GM21786 (cell line): Measurements from ENCODE around the gene CELF4.

ENCODE experiments used
- ATAC-seq: cut with Tn5 transposase; IDR thresholded peaks from one replicate; pipeline ENCODE4 v1.9.1; 2021; ENCODE audit not compliant: unreplicated experiment

Gene CELF4

DNA sequence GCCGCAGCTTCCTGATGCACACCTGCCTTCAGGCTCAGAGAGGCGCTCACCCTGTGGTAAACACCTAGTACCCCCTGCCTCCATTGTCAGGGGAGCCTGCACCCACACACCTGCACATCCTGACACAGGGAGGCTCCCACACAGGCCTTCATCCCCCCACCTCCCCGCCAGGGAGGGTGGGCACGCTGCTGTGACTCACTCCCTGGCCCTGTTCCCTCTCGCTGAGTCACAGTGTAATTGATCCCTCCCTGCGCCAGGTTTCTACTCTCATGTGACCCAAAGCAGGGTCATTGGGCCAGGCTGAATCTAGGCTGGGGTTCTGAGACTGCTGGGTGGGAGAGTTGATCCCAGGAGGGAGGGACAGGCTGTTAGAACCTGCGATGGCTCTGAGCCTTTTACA, 8.5 kb upstream of the CELF4 start:
- no peak for ATAC-seq

DNA sequence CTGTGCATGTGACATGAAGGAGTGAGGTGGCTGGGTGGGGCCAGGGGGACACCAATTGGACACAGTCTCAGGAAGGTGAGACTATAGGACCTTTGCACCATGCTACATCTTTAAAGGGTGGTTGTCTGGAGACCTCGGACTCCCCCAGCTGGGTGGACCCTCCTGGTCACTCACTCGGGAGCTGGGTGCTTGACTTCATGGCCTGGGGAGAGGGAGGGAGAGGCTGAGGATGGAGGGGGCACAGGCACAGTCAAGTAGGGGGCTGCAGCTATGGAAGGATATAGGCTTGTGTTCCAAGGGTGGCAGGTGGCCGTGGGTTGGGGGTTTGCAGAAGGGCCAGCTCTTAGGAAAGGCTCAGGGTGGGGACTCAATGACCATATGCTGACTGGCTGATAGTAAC, 7.1 kb upstream of the CELF4 start:
- ATAC-seq: no peak

DNA sequence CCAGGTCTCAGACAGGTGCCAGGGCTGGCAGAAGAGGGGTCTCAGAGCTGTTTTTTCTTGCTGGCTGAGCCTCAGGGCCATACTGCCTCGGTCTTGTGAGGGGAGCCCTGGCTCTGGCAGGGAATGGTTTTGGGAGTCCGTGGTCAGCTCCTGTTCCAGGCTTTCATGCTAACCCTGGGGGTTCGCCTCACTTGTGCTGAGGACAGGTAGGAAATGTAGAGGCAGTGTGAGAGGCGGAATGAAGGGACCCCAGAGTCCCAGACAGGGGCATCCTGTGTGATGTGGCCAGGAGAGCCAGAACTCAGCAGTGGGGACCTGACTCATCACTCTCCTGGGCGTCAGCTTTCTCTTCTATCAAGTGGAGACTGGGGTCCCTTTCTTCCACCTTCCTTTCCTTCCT, 5.7 kb upstream of the CELF4 start:
- no peak for ATAC-seq

DNA sequence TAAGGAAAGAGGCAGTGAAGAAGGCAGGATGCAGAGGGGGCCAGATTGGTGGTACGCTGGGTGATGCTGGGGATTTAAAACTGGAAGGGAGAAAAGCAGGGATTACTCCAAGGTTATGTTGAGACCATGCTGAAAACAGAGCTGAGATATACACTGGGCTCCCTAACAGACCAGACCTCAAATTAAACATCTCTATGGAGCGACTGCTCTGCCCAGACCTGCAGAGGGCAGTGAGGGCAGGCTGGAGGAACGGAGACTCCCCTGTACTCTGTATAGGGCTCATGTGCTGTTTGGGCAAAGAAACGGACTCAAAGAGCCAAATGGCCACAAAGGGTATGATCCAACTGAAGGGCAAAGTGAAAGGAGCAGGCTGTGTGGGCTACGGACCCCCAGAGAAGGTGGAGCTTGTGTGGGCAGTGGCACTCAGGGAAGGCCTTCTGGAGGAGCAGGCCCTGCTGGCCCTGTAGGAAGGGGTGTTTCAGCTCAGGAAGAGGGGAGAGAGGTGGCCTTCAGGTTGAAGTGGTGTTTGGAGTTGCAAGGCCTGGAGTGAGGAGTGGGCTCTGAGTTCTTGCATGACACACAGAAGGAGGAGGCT, 4.8 kb upstream of the CELF4 start:
- no peak for ATAC-seq

DNA sequence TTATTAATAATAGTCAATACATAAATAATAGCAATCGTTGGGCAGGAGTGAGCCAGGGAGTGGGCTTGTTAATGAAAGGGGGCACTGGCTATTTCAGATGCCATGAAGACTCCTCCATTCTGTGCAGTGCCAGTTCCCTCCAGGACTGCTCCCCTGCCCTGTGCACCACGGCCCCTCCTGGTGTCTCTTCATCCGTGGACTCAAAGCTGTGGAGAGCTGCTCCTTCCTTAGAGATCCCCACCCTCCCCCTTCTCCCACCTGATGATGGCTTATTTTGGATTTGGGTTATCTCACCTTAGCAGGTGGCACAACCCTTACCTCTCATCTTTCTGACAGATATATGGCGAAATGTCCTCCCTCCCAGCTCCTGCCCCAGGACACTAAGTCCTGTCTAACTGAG, 3.1 kb upstream of the CELF4 start:
- ATAC-seq: no peak

DNA sequence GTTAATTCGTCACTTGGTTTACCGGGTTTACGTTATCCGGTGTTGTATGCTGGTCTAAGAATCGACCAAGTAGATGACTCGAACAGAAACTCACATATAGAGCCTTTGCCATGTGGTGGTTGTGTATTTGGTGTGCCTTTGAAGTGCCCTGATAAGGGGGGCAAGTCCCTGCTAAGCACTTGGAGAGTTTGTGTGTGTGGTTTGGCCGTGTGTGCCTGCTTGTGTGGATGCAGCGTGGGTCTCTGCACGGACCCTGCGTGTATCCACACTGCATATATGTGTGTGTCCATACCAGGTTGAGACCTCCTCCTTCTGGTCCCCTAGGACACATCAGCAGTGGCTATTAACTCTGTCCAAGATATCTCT, 2.4 kb upstream of the CELF4 start:
- no peak for ATAC-seq

DNA sequence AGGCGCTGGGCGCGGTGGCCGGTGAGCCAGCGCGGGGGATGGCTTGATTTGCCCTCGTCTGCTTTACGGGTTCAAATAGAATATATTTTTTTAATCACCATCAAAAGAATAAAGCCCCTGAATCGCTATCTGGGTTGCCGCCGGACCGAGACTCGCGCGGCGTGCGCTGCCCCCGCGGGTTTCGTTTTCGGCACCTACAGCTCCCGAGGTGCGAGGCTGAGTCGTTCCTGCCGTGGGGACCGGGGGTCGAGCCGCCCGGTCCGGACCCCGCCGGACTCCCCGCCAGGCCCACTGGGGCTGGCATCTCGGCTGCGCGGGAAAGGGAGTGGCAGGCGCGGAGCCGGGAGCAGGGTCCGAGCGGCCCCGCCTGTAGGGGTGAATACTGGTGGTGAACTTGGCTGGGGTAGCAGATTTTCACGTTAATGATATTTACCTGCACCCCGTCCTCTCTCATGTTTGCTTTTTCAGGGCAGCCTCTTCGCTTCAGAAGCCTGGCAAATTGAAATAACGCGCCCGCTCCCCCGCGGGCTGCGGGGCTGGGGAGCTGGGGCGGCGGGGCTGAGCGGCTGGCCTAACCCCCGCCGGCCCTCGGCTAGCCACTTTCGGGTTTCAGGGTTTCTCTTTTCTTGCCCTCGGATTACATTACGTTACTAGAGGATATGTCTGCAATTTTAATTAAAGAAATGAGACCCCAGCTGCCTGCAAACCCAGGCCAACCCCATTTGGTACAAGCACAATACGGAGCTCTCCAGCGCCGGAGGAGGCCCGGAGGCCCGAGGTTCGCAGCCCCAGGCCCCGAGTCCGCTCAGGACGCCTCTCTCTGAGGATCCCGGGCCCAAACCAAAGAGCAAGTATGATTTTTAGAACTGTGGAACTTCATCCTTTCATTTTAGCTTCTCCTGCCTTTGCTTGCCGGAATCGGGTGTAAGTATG, 1.7 kb upstream of the CELF4 start:
- no peak for ATAC-seq

DNA sequence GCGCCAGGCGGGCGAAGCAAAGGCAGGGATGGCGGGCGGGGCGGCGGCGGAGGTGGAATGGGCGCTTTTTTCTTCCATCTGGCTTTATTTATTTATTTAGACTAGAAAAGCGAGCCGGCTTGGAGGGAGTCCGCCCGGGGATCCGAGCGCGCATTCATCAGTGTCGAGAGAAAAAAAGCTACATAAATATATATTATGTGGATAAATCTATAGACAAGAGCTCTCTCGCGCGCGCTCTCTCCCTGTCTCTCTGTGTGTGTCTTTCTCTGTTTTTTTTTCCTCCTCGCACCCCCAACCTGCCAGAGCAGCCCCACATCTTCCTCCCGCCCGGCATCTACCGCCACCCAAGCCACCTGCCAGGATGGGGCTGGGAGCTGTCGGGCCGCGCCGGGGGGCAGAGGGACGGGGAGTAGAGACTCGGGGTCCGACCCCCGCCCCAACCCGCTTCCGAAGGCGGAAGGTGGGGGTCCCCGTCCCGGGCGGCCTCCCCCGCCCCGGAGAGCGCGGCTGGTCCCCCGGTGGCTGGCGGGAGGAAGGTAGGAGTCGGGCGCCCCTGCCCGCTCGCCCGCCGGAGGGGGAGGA, 972 bp upstream of the CELF4 start:
- ATAC-seq: no peak

DNA sequence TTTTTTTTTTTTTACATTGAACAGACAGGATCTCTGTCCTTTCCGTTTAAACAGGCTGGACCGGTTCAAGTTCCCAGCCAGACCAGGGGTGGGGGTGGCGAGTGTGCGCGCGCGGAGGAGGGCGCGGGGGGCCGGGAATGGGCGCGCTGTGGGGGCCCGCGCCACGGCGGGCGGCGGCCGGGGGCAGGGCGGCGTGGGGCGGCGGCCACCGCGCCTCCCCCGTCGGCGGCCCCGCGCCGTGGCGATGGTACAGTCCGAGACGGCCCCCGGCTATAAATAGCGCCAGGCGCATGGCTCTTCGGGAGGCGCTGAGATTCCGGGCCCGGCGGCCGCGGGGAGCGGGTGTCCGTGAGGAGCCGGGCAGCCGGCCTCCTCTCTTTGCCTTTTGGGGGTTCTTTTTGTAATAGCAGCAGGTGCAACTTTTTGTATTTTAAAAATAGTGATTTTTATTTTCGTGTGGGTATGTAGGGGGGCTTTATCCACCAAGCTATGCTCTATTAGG, 430 bp upstream of the CELF4 start:
- no peak for ATAC-seq

DNA sequence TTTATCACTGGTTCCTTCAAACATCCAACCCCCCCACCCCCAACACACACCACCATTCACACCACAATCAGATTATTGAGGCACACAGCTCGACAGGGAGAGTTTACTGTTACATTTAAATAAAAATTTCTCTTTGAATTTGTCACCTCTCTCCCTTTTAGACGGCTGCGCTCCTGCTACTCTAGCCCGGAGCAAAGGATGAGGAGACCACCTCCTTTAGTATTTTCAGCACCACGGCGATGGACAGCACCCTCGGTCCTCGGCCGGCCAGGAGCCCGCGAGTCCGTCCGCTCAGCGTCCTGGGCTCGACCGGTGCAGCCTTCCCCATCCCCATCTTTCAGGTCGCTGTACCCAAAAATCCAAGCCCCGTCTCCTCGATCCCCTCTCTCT, 892 bp downstream of the CELF4 start:
- ATAC-seq: no peak

DNA sequence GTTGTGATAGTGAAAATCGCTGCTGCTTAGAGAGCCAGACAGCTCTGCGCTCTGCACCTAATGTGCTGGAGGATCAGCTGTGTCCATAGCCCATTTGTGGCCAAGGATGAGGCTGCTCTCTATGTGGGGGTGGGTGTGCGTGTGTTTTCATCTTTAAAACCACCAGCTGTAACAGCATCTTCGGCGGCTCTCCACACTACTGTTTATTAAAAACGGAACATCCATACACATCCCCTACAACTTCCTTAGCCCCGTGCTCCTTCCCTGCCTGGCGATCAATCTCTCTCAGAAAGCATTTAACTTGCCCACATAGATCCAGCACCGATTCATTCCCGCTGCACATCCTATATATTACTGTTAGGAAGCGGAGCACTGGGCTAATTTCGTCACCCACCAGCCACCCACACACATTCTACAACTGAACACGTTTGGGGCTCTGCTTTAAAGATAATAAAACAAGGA, 1.6 kb downstream of the CELF4 start:
- no peak for ATAC-seq

DNA sequence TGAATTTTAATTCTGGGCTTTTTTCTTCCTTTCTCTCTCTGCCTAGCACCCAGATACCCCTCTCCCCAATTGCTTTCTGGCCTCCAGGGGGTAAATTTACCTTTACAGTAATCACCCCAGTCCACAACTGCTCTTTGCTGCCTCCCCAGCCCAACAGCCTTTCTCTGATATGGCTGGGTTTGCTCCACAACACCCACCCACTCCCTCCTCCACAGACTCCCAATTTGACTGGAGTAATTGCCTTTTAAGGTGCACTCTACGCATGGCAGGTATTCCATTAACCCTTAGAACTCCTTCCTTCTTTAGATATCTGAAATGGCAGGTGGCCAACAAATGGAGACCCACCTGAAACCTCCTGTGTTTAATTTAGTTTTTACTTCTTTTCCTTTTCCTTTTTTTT, 3.6 kb downstream of the CELF4 start:
- no peak for ATAC-seq

DNA sequence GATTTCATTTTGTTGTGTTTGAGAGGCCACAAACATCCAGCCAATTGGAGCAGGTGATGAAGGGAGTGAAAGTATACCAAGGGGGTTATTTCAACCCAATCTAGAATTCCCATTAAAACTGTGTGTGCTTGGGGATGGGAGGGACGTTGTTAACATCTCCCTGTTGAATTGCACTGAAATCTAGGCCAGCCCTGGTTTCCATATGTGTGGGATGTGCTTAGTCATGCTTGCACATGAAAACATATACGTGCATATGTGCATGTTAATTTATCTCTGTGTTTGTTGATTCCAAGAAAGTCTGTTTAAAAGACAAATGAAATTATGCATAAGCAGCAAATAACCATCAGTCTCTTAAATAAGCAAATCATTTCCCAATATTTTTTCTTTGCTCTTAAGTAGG, 5.6 kb downstream of the CELF4 start:
- no peak for ATAC-seq

DNA sequence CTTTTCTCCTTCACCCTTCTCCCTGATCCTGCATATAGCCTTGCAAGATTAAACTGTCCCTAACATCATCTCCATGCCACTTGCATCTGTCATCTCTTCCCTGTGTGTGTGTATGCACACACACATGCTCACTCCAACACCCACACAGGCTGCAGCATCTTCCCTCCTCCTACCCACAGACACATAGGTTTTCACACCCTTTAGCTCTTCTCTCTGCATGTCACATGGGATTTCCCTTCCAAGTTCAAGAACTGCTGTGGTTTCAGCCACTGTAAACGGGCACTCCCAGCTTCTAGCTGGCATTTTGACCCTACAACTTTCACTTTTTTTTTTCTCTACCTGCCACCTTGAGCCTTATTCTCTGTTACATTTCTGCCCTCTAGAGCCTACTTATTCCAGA, 6.4 kb downstream of the CELF4 start:
- no peak for ATAC-seq

DNA sequence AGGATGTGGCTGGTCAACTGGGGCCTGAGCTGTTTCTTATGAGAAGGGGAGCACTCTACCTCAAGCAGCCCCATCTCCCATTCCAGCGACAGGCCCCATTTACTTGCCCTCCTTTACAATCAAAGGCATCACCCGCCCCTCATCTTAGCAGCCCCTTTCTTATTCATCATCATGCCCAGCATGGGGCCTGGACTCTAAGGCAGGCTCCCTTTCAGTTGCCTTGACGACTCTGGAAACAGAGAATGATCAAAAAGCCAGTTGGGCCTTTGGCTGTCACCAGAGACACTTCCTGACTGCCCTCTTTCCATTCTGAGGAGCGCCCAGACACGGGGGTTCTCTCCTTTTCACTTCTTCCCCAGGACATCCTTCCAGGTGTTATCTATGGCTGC, 11.2 kb downstream of the CELF4 start:
- no peak for ATAC-seq

DNA sequence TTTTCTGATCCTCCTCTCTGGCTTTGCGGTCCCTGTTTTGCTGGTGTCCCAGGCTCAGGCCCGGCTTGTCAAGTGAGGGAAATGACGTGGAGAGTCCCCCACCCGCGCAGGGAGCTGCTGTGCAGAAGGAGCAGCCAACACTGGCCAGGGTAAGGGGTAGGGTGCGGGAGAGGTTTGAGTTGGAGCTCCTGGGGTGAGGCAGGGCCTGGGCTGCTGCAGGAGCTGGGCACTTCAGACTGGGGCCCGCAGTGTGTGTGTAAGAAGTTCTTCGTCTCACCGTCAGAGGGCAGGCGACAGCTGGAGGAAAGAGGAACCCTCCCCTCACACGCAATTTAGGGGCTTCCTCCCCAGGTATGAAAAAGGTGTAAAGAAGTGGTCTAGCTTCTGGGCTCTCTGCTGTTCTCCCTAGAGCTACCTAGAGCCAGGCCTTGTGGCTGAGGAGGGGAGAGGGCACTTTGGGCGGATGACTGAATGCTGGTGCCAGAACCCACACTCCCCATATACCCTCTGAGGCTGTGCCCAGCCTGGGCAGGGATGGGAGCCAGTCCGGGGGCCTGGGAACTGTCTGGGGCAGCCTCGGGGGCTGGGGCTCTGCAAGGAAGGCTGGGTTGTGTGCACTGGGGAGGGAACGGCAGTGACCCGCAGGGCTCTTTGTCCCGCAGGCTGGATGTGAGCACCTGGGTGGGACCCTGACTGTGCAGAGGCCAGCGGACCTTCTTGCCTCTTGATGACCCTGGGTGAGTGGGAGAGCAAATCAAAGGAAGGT, 11.8 kb downstream of the CELF4 start:
- ATAC-seq: no peak

DNA sequence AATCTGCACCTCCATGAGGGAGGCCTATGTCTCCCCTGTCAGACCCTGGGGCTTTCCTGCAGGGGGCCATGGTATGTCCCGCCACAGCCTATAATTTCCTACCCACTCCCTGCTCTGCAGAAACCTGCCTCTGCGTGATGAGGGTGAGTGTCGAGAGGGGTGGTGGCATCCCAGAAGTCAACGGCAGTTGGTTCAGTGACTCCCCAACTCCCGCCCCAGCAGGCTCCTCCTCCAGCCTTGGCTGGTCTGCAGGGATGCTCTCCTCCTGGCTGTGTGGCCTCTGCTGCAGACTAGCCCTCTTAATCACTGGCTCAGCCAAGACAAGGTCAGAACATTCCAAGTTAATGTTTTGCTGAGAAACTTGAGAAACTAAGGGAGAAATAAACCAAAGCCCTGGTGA, 13.3 kb downstream of the CELF4 start:
- no peak for ATAC-seq

DNA sequence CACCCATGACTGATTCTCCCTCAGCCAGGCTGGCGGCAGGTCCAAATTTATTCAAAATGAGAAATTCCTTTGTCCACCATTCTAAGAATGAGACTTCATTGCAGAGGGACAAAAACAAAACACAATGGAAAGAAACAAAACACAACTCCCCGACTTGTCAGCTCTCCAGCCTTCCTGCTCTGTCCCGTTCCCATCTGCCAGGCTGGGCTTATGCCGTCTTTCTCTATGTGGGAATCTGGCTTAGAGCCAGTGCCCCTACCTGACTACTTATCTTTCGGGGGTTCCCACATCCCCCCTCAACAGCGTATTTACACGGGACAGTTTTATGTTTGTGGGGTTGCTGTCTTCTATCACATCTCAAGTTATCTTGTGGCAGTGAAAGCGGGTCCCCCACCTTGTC, 13.8 kb downstream of the CELF4 start:
- ATAC-seq: no peak

DNA sequence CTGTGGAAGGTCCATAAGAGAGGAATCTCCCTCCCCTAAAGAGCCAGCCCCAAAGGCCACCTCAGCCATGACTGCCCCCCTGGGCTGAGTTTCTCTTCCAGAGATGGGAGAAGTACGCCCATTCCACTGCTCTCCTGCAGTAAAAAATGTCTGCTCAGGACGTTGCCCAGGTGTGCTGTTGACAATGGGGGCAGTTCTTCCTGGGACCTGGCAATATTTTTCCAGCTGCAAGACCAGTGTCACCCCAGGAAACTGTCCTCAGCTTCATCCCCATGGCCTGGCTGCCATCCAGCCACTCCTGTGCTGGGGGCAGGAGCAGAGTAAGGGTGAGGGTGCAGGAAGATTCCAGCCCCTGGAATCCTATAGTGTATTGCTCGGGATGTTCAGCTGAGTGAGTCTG, 14.3 kb downstream of the CELF4 start:
- no peak for ATAC-seq

DNA sequence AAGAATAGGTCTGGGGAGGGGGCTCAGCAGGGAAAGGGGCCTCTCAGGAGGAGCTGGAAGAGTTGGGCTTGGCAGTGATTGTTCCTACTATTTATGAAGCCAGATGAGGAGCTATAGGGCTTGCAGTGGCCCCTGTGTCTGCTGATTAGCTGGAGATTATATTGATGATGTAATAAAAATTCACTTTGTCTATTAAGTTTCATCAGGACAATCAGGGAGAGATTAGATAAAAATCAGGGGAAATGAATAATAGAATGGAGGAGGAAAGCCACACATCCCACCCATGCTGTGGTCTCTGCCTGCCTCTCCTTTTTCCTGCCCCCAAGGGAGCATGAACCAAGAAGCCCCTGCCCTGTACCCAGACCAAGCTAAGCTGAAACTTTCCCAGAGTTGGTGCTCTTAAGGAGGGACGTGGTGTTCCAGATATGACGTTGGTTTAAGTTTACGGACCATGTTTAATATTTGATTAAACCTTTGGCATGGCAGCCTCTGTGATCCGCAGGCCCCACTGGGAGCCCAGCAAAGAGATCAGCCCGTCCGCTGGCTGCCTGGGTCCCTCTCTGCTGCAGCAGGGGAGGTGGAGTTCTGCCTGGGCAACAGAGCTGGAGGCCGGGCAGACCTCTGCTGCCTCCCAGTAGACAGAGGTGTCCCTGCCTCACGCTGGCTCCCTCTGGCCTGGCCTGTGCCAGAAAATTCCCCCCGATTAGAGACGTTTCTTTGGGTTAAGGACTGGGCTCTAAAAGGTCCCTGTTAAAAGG, 15.3 kb downstream of the CELF4 start:
- no peak for ATAC-seq
